ENCODE data around the gene FUS.

- TF ChIP-seq POLR2A (IDR thresholded peaks at IDR 0.05) (no peak), CTCF (IDR thresholded peaks at IDR 0.05) (no peak)
Measured at GRCh38 chr16:31189412-31189778, 9.5 kb downstream of the FUS start.
